Fibroblast of pulmonary artery (primary cell): ENCODE data around the gene NUDT17.
"Not testable (repeated sequence)": the region's sequence is repeated elsewhere in the genome, so short reads cannot be mapped to it uniquely, and the experiment has no call there.

Source experiments
- DNase-seq: peaks from one replicate; pipeline ENCODE4 v3.0.0-alpha.2; 2010; ENCODE audit warnings: low read depth
- H3K4me3 ChIP-seq: replicated peaks from 2 replicates; pipeline ENCODE4 v1.5.1; 2011; ENCODE audit warnings: low read depth, mild to moderate bottlenecking, control low read depth, low read length, moderate library complexity
- CTCF ChIP-seq: IDR thresholded peaks from 2 replicates; pipeline ENCODE4 v1.5.1; 2011; ENCODE audit warnings: mild to moderate bottlenecking, control low read depth, low read length, inconsistent platforms; ENCODE audit errors: missing control alignments

NUDT17 gene

GRCh38 chr1:145806844-145807243 is 38.6 kb upstream of the NUDT17 start:
- no peak overlapping the region for H3K4me3 ChIP-seq
- no peak for DNase-seq
- TF ChIP-seq CTCF = no peak

- not testable (repeated sequence) for H3K4me3 ChIP-seq, DNase-seq
Measured at GRCh38 chr1:145812977-145813810, 32.2 kb upstream of the NUDT17 start.

GRCh38 chr1:145818095-145818494 is 27.3 kb upstream of the NUDT17 start:
- H3K4me3 ChIP-seq = not testable (repeated sequence)
- peak; percentile 47 for DNase-seq

- DNase-seq = not testable (repeated sequence)
- peak overlapping the region; percentile 36 for H3K4me3 ChIP-seq
Measured at GRCh38 chr1:145822779-145823331, 22.6 kb upstream of the NUDT17 start.

GRCh38 chr1:145823565-145824498 is 21.6 kb upstream of the NUDT17 start, which contains the start of the genes POLR3C and RNF115:
Gene POLR3C (plus strand): TSS chr1:145824200. CDS start chr1:145825777, 1,577 bp downstream.
Gene RNF115 (minus strand): TSS chr1:145824095. CDS start chr1:145823873, 222 bp downstream.
- no peak for TF ChIP-seq CTCF
- peak; percentile 93 for DNase-seq
- peak within 1 kb of the TSS; percentile 71 for H3K4me3 ChIP-seq

GRCh38 chr1:145824499-145824842 is 21.0 kb upstream of the NUDT17 start:
- H3K4me3 ChIP-seq = peak overlapping the region; percentile 71
- no peak for TF ChIP-seq CTCF
- no peak for DNase-seq

- no peak overlapping the region for H3K4me3 ChIP-seq
- TF ChIP-seq CTCF = peak; percentile 8
- no peak for DNase-seq
Measured at GRCh38 chr1:145826030-145826429, 19.4 kb upstream of the NUDT17 start.

GRCh38 chr1:145827966-145828365 is 17.5 kb upstream of the NUDT17 start:
- TF ChIP-seq CTCF = no peak
- H3K4me3 ChIP-seq = no peak overlapping the region
- DNase-seq = no peak
